HK-2 (cell line): ENCODE results near the gene ERCC6L2.
A peak's percentile ranks its signal among the peaks of the same experiment; 100 is the strongest.

Experiments
- DNase-seq: peaks from one replicate; pipeline ENCODE4 v3.0.0-alpha.2; 2018; ENCODE audit not compliant: unreplicated experiment

ERCC6L2 gene

DNA sequence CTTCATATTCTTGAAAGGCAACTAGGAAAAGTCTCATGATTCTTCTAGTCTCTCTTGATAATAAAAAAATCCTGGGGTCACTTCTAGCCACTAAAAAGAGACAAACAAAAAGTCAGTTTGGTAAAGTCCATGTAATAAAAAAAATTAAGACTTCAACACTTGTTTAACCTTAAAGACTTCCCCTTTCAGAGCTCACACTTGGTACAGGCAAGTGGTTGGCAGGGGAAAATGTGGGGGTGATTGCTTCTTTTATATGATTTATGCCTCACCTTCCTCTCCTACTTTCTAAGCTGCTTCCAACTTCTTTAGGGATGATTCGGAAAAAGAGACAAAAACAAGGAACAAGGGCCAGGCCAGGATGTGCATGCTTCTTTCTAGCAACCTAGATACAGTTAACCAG lies 5.1 kb upstream of the ERCC6L2 start:
- DNase-seq, result no peak

DNA sequence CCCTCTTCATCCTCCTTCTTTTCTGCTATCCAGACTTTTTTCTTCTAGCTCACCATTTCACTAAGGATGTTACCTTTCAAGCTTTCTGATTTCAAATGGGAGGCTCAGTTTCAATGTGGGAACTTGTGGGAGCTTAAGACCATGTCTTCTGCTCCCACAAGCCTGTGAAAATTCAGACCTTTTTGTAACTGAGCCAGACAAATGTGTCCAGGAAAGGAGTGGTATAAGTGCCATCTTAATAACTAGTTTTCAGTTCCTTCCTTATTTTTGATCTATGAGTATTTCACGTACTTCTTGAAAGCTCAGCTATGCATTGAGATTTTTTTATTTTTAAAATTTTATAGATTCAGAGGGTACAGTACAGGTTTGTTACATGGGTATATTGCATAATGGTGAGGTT lies 4.6 kb upstream of the ERCC6L2 start:
- DNase-seq, result no peak

DNA sequence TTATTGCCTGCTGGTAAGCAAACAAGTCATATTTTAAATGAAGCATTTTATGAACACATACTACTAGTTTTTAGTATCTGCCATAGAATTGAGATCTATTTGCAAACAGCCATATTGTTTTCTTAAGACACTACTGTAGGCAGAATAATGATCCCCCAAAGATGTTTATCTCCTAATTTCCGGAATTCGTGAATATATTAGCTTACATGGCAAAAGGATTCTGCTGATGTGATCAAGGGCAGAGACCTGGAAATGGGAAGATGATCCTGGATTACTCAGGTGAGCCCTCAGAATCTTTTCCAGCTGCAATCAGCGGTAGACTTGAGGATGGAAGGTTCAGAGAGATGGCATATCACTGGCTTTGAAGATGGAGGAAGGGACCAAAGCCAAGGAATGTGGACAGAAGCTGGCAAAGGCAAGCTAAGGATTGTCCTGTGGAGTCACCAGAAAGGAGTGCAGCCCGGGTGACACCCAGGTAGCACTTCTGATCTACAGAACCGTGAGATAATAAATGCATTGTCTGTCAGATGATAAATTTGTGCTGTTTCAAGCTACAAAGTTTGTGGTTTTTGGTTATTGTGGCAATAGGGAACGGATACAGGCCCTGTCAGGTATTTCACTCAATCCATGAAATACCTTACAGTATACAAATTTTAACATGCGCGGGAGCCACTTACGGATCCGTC lies 1.0 kb upstream of the ERCC6L2 start:
- DNase-seq, result no peak

DNA sequence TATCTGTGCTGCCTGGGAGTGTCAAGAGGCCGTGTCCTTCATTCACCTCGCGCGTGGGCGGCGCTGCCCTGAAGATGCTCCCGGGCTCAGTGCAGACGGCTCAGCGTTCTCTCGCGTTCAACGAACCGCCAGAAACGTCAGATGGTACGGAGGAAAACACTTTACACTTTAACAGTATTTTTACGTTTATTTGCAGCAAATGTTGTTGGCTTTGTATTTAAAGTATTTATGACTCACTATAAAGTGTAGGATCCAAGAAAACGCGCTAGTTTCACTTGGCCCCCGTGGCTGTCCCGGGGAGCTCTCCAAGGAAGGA lies 544 bp upstream of the ERCC6L2 start:
- peak; percentile 47 for DNase-seq

DNA sequence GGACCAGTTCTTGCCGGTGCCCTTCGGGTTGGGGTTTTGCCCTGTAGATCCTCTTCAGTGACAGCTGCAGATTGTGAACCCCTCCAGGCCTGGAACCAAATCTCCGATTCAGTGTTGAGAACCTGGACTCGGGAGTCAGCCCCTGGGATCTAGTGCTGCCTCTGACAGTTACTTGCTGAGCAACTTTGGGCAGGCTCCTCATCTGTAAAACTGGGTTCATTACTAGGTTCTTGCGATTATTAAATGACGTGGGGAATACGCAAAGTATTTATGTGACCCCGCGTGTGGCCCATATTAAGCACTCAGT lies 600 bp downstream of the ERCC6L2 start:
- DNase-seq, result no peak

DNA sequence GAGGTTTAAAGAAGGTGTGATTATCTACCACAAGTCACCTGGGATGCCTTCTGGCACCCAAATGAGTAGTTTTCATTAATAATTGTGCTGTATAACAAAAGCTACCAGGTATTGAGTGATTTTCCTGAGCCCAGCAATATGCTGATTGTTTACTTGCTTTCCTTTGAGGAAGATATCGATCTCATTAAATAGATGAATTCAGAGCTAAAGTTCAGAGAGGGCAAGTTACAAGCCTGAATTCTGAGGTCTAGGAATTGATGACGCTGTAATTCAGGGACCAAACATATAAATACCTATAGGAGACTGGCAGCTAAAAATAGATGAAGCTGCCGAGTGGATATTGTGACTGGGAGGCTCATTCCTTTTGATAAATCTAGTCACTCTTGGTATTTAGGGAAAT lies 1.1 kb downstream of the ERCC6L2 start:
- no peak for DNase-seq

DNA sequence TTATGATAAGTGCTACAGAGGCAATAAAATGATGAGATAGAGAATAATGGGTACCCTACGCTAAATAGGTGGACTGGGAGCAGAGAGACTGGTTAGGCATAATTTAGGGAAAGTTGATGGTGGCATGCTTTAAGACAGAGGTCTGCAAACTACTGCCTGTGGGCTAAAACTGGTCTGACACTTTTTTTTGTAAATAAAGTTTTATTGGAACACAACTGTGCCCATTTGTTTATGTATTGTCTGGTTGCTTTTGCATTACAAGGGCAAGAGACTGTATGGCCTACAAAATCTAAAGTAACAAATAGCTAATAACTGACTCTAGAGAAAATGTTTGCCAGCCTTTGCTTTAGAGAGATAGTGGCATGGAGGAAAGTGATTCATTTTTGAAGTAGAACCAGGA lies 2.5 kb downstream of the ERCC6L2 start:
- no peak for DNase-seq

DNA sequence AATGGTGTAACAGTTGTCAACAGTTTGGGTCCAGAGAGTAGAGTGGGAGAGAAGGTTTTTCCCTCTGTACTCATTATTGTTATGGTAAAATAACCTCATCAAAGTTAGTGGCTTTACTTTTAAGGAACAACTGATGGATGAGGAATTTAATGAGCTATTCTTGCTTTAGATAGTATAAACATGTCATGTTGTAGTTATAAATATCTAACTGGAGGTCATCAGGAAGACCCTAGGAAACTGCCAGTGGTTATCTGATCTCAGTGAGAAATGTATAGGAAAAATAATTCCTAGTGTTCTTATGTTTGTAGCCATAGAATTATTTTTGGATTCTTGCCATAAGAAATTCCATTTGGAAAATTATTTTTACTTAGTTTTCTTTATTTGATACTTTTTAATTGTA lies 4.1 kb downstream of the ERCC6L2 start:
- no peak for DNase-seq

DNA sequence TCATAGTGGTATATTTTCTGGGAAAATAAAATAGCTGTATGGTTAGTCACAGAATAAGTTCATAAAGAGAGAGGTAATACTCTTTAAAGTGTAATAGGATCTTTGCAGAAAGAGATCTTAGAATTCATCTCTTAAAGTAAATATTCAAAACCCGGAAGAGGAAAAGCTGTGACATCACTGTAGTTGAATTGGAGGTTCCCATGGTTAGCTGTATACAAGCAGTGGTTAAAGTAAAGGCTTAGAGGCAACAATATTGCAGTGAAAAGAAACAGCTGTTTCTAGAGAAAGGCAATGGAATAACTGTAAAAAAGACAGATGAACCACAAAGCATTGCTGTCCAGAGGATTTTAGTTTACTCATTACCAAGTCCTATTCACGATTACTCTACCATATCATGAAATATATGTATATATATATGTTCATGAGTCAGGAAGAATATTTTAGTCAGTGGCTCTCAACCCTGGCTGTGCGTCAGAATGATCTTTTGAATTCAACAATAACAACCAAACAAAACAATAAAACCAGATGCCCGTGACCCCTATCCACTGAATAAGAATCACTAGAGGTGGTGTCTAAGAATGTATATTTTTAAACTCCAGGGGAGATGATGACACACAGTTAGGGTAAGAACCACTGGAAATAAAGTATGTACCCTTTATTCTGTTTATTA lies 4.7 kb downstream of the ERCC6L2 start:
- no peak for DNase-seq

DNA sequence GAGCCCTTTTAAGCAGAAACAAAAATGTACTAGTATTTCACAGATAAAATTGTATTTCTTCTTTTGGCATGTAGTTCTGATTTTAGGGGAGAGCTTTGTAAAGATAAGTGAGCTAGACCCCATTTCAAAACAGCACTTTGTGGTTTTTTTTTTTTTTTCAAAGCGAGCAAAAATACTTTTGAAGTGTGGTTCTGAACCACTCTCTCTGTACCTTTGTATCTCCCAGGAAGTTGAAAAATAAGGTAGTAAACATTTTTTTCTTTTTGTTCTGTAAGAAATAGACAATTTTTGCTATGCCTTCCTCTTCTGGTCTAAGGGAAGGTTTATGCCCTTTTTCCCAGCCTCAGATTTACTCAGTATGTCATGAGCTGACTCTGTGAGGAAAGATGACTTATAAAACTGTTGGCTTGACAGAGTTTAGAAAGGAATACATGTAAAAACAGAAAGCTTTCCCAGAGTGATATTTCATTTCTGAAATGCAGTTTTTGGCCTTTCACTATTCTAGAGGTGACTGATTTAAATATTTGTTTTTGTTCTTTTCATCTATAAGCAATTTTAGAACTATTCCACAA lies 12.5 kb downstream of the ERCC6L2 start:
- no peak for DNase-seq

DNA sequence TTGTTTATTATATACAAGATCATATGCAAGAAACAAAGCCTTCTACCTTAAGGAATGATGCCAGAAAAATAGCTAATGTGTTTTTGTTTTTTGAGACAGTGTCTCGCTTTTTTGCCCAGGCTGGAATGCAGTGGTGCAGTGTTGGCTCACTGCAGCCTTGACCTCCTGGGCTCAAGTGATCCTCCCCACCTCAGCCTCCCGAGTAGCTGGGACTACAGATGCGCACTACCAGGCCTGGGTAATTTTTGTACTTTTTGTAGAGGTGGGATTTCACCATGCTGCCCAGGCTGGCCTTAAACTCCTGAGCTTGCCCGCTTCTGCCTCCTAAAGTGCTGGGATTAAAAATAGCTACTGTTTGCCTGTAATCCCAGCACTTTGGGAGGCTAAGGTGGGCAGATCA lies 15.1 kb downstream of the ERCC6L2 start:
- DNase-seq, result no peak

DNA sequence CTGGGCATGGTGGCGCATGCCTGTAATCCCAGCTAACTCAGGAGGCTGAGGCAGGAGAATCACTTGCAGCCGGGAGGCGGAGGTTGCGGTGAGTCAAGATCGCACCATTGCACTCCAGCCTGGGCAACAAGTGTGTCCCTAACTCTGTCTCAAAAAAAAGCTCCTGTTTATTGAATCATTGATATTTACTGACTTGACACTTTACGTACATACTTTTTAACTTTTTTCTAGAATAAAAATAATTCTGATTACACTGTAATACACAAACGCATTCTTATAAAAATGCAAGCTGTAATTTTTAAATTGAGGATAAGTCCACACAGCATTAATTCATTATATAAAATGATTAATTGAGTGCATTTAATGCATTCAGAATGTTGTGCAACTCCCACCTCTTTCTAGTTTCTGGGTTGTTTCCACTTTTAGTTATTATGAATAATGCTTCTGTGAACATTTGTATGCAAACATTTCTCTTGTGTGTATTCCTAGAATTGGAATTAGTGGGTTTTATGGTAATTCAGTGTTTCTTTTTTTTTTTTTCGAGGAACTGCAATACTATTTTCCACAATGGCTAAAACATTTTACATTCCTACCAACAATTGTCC lies 15.7 kb downstream of the ERCC6L2 start:
- no peak for DNase-seq

DNA sequence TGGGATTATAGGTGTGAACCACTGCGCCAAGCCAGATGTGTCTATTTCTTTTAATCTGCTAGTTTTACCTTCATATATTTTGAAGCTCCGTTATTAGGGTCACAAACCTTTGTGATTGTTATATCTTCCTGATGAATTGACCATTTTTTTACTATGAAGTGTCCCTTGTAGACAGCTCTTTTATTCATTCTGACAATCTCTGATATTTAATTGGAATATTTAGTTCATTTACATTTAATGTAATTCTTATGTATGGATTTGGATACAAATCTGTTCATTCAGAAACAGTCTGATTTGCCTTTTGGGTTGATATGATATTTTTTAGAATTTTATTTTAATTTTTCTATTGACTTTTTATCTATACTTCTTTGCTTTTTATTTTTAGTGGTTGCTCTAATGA lies 17.2 kb downstream of the ERCC6L2 start:
- no peak for DNase-seq

DNA sequence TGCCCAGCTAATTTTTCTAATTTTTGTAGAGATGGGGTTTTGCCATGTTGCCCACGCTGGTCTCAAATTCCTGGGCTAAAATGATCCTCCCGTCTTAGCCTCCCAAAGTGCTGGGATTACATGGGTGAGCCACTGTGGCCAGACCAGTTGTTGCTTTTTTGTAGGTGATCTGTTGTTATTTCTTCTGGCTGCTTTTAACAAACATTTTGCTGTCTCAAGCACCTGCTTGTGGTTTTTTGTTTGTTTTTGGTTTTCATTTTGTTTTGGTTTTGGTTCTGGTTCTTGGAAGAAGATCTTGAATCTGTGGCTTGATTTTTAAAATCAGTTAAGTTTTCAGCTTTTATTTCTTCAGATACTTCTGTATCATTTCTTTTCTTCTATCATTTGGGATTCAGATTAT lies 21.1 kb downstream of the ERCC6L2 start:
- DNase-seq, result no peak

DNA sequence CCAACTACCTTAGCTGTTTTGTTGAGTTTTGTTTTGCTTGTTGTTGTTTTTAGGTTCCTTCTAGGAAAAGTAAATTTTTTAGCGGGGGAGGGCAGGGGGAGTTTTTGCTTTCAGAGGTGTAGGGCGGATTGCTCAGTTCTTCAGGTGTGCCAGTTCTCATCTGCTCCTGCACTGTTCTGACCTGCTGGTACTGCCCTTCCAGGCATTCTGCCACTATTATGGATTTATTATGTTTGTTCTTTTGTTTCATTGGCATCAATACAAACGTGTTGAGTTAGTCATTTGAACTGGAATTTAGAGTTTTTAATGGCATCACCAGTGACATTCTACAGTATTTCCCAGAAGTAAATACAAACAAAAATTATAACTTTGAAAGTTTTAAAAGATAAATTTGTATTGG lies 26.0 kb downstream of the ERCC6L2 start:
- DNase-seq, result no peak

DNA sequence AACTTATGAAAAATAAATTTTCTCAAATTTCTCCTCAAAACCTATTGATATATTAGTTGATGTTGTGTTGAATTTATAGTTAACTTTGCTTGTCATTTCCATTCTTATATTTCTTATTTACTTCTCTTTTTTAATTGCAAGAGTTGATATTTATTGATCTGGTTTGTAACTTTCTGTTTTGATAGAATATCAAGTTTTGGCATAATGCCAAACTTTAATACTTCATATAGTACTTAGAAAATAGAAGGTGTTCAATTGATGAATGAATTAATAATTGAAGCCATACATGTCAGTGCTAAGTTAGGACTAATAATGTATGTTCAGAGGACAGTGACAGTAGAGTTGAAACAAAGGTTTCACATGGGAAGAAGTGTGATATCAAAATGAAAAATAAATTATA lies 27.9 kb downstream of the ERCC6L2 start:
- DNase-seq, result no peak

DNA sequence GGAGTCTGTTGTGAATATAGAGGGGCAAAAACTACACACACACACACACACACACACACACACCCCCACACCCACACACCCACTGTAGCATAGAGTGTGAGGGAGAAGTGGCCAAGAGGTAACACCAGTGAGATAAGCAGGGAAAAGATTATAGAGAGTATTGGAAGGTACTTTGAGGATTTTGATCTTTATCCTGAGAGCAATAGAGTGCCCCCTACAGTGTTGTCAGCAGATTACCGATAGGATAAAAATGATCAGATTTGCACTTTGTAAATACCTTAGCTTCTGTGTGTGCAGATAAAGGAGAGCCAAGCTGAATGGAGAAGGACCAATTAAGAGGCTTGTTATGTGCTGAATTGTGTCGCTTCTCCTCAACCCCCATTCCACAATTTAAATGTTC lies 32.3 kb downstream of the ERCC6L2 start:
- DNase-seq, result no peak

DNA sequence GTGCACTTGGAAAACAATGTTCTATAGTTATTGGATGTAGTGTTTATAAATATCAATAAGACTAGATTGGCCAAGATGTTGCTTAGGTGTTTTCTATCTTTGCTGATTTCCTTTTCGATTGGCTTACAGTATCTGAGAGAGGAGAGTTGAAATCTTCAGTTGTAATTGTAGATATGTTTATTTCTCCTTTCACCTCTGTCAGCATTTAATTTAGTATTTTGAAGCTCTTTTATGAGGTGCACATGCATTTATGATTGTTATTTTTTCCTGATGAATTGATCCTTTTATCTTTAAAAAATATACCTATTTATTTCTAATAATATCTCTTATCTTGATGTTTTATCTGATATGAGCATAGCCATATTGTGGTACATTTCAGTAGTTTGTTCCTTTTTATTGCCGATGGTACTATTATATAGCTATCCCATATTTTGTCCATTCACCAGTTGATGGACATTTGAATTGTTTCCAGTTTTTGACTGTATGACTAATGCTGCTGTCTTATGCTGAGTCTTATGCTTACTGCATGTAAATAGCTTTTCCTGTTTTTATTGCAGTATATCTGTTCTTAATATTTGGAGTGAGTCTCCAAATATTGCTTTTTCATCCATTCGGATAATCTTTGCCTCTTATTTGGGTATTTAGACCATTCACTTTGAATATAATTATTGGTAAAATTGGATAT lies 34.7 kb downstream of the ERCC6L2 start:
- no peak for DNase-seq

DNA sequence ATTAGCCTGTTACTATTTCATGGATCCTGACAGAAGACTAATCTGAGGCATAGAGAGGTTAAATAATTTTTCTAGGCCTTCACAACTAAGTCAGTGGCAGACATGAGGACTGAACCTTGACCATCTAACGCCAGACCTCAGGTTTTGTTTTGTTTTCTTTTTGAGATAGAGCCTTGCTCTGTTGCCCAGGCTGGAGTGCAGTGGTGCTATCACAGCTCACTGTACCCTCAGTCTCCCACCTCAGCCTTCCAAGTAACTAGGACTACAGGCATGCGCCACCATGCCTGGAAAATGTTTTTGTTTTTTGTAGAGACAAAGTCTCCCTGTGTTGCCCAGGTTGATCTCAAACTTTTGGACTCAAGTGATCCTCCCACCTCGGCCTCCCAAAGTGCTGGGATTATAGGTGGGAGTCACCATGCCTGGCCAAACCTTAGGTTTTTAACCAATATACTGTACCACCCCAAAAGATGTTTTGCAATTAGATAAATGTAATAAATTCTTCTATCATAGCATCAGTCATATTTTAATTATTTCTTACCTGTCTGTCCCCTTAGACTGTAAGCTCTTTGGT lies 35.4 kb downstream of the ERCC6L2 start:
- DNase-seq, result no peak

DNA sequence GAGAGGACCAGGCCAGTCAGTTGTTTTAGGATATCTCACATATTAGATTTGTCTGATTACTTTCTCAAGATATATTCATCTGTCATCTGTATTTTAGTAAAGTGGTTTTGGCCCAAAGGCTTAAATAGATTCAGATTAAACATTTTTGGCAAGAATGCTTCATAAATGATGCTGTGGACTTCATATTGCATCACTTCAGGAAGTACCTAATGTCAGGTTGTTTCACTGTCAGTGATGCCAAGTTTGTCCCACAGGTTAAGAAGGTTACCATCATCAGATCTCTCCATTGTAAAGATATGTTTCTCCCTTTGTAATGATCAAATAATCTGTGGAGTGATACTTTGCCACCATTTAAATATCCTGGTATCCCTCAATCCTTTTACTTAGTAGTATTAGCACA lies 37.3 kb downstream of the ERCC6L2 start:
- no peak for DNase-seq

DNA sequence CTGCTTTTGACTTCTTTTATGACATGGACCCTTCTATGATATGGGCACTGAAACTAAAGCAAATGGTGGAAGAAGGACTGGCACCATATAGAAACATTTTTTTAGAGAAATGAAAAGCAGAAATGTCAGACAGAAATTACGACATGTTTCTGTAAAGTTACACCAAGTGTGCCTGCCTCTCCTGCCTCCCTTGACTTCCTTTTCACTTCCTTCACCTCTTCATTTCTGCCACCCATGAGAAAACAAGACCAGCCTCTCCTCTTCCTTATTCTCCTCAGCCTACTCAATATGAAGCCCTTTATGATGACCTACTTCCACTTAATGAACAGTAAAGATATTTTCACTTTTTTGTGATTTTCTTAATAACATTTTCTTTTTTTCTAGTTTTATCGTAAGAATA lies 44.5 kb downstream of the ERCC6L2 start:
- no peak for DNase-seq

DNA sequence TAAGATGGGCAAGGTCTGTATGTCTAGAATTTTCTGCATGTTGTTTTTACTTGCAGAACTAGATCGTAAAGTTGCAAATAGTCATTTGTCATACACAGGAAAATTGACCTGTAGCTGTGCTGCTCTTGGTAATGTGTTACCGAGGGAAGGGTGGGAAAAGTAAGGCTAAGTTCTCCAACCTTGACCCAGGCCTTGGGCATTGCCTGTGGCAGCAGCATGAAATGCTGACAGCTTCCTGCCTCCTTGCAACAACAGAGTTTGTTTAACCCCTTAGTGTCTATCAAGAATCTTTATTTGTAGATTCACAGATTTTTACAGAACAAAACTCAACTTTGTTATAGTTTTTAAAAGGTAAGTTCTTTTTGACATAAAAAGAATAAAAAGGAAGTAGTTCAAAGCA lies 48.3 kb downstream of the ERCC6L2 start:
- DNase-seq, result no peak

DNA sequence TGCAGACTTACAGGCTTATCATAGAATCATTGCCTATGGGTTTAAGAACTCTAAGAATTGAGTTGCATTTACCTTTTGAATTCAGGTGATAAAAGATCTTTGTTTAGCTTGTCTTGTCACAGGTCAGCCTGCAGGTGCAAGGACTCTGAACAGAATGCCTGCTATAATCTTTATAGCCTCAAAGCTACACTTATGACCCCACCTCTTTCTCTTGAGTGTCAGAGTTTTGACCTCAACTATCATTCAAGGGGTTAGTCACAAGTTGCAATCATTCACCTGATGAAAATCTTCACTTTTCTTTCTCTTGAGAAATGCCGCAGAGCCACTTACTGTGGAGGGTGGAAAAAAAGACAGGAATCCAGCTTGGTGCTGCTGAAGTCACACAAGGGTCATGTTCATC lies 49.5 kb downstream of the ERCC6L2 start:
- DNase-seq, result no peak
